WI38 (cell line): ENCODE results near the gene RUSF1.
A peak's percentile ranks its signal among the peaks of the same experiment; 100 is the strongest.

Source experiments
- H3K4me3 ChIP-seq: 2 replicates; pipeline ENCODE4 v1.5.1; 2011; ENCODE audit warnings: low read depth, mild to moderate bottlenecking, control low read depth, low read length
- CTCF ChIP-seq: IDR thresholded peaks from 2 replicates; pipeline ENCODE4 v1.5.1; 2012; ENCODE audit warnings: low read depth, mild to moderate bottlenecking, control low read depth, low read length

The RUSF1 gene

GRCh38 chr16:31471241-31471874 lies 36.8 kb downstream of the RUSF1 start:
- TF ChIP-seq CTCF, result no peak
- peak overlapping the region; percentile 70 for H3K4me3 ChIP-seq

GRCh38 chr16:31470615-31471014 lies 37.6 kb downstream of the RUSF1 start:
- no peak for TF ChIP-seq CTCF
- no peak overlapping the region for H3K4me3 ChIP-seq

- no peak for TF ChIP-seq CTCF
- no peak overlapping the region for H3K4me3 ChIP-seq
Observed at GRCh38 chr16:31467858-31468257, 40.3 kb downstream of the RUSF1 start.

GRCh38 chr16:31467151-31467773 lies 40.9 kb downstream of the RUSF1 start:
- no peak for TF ChIP-seq CTCF
- no peak overlapping the region for H3K4me3 ChIP-seq

GRCh38 chr16:31466381-31466841 lies 41.8 kb downstream of the RUSF1 start:
- H3K4me3 ChIP-seq, result no peak overlapping the region
- TF ChIP-seq CTCF, result no peak

GRCh38 chr16:31465788-31466370 lies 42.3 kb downstream of the RUSF1 start:
- TF ChIP-seq CTCF, result no peak
- H3K4me3 ChIP-seq, result no peak overlapping the region

- no peak overlapping the region for H3K4me3 ChIP-seq
- TF ChIP-seq CTCF, result no peak
Observed at GRCh38 chr16:31464781-31465260, 43.4 kb downstream of the RUSF1 start.
